HFF-Myc (cell line): Measurements from ENCODE around the gene CASP5.

ENCODE experiments used
- DNase-seq: peaks from one replicate; pipeline ENCODE4 v3.0.0-alpha.2; 2011; ENCODE audit warnings: low read depth; ENCODE audit errors: extremely low read depth
- H3K4me3 ChIP-seq: replicated peaks from 2 replicates; pipeline ENCODE4 v1.5.1; 2011; ENCODE audit warnings: low read depth, mild to moderate bottlenecking, control low read depth, low read length
- TF ChIP-seq, protein P1 (sequence below): IDR thresholded peaks from 2 replicates; pipeline ENCODE4 v1.5.1; 2012; ENCODE audit warnings: mild to moderate bottlenecking, low read depth, low read length, control low read depth; ENCODE audit errors: missing control alignments

The CASP5 gene

DNA sequence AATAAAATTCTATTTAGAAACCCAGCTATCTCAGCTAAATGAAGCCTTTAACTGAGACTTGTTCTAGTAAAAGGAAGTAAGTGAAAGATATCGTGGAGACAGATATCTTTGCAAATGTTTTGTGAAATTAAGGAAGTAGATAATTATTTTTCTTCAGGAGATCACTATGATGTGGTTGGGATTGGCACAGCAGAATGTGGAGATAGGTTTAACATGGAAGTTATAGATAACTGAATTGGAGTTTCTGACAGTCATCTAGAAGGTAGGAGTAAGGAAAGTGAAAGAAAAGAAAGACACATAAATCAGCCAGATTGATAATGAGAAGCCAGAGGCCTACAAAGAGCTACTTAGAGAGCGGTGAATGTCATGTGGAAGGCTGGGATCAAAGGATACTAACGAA is 4.7 kb upstream of the CASP5 start:
- no peak for DNase-seq
- no peak overlapping the region for H3K4me3 ChIP-seq
- TF ChIP-seq, protein P1, sequence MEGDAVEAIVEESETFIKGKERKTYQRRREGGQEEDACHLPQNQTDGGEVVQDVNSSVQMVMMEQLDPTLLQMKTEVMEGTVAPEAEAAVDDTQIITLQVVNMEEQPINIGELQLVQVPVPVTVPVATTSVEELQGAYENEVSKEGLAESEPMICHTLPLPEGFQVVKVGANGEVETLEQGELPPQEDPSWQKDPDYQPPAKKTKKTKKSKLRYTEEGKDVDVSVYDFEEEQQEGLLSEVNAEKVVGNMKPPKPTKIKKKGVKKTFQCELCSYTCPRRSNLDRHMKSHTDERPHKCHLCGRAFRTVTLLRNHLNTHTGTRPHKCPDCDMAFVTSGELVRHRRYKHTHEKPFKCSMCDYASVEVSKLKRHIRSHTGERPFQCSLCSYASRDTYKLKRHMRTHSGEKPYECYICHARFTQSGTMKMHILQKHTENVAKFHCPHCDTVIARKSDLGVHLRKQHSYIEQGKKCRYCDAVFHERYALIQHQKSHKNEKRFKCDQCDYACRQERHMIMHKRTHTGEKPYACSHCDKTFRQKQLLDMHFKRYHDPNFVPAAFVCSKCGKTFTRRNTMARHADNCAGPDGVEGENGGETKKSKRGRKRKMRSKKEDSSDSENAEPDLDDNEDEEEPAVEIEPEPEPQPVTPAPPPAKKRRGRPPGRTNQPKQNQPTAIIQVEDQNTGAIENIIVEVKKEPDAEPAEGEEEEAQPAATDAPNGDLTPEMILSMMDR = no peak

DNA sequence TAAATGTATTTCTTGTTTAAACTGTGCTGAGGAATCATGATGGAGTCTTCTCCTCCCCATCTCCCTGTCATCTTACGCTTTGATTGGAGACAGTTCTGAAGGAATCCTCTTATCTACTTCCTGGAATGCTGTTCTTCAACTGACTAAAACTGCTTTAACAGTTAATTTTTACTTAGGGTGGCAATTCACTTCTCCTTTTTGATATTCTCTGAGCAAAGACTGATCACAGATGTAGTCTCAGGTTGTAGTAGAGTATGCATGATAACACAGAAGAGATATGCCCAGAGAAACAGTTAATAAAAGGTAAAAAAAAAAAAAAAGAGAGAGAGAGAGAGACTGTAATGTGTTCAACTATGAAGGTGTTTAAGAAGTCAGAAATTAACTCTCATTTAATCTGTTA is 1.4 kb upstream of the CASP5 start:
- TF ChIP-seq, protein P1 = no peak
- no peak for DNase-seq
- no peak overlapping the region for H3K4me3 ChIP-seq

DNA sequence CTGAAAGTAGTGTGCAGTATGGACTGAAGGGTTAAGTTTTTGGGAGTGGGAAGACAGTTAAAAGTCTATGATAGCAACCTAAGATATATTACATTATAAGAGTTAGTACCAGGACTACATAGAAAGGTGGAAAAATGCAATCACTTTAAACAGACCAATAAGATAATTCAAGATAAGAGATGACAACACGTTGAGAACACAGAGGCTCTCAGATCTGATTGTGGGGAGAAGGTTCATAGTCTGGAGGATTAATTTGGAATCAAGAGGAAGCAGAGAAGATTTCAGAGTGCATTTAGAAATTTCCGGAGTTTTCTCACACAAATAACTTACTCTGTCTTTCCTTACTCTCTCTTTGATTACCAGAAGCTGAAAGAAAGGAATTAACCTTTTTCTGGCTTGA is 441 bp downstream of the CASP5 start:
- TF ChIP-seq, protein P1 = no peak
- DNase-seq = no peak
- H3K4me3 ChIP-seq = no peak overlapping the region

DNA sequence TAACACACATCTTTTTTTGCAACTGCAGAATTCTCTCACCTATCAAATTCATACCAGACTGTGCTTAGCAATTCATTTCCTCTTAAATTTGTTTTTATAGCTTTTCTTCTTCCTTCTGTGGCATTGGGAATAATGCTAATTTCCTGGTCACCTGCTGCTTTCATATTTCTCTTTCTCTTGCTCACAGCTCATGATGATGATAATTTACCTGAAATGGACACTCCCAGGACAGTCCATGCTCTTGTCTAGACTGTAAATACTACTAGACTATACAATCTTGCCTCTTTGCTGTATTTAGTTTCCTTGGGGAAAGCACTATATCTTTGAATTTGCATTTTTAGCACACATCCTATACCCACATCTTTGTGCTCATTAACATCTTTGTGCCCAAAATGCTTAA is 15.5 kb downstream of the CASP5 start:
- TF ChIP-seq, protein P1 = no peak
- no peak for DNase-seq

DNA sequence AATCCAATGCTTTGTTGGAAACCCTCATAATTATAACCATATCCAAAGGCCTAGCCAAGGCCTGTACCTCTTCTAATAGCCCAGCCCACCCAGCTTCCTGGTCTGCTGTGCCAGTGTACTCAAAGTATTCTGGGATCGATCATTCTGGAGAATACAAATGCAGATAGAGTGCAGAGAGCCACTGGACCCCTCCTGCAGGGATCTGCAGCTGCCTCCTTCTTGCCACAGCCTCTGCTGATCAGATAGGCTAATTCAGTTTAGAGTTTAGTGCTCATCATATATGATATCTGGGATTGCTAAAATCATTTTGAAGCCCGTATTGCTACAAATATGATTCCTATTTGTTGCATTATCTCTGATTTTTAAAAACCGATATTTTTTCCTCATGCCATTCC is 17.5 kb downstream of the CASP5 start:
- TF ChIP-seq, protein P1 = no peak
- H3K4me3 ChIP-seq = no peak overlapping the region
- DNase-seq = no peak

More for the DNA sequence above, 15.5 kb downstream of the CASP5 start:
- no peak overlapping the region for H3K4me3 ChIP-seq

DNA sequence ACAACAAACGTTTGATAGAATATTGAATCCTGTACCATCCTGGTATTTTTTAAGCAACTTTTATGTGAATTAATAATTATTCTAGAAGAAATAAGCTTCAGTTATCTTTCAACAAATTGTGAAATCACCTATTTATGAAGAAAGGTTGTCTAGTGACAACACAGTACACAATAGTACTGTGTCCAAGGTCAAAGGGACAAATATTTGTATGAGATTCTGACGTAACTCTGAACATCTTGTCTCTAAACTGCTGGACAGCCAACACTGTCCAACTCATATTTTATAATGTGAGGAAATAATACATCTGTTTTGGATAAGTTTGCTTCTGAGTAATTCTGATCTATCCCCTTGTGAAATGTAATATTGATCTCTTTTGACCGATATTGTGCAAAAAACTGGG is 18.9 kb downstream of the CASP5 start:
- DNase-seq = no peak
- TF ChIP-seq, protein P1 = no peak
- H3K4me3 ChIP-seq = no peak overlapping the region

DNA sequence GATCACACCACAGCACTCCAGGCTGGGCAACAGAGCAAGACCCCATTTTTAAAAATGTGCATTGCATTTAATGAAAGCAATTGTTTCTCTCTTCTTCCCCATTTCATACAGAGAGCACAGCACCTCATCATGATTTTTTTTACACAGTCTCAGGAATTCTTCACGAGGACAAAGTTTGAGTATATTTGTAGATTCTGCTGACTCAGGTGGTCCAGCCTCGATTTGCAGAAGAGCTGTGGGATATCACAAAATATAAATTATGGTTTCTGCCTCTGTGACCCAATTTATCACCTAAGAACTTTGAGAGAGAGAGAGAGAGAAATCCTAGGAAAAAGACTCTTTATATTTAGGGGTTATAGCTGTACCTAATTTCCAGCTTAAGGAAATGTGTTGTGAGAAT is 19.8 kb downstream of the CASP5 start:
- no peak overlapping the region for H3K4me3 ChIP-seq
- TF ChIP-seq, protein P1 = no peak
- no peak for DNase-seq
